Measurements from ENCODE around the gene APELA. TPM values are rescaled to one million over a fixed set of nuclear protein-coding genes. Genes with fewer than 3 reads are reported as not detected.
"Not testable (repeated sequence)": the region's sequence is repeated elsewhere in the genome, so short reads cannot be mapped to it uniquely, and the experiment has no call there.

The APELA gene
- total RNA-seq, 1 donor from 2014 or later = not detected

DNA sequence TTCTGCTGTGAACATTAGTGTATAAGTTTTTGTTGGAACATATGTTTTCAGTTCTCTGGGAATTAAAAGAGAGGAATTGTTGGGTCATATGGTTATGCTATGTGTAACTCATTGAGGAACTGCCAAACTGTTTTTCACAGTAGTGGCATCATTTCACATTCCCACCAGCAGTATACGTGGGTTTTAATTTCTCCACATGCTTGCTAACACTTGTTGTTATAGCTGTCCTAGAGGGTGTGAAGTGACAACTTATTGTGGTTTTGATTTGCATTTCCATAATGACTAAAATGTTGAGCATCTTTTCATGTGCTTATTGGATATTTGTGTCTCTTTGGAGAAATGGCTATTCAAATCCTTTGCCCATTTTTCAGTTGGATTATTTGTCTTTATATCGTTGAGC is 13.7 kb downstream of the APELA start:
- intact Hi-C loops (cut with micrococcal nuclease) = no loop called here
- no peaks in the 10 kb centered on the region for H3K9me3 Mint-ChIP-seq
- H3K4me3 Mint-ChIP-seq = no peak overlapping the region
- H3K4me1 Mint-ChIP-seq (ENCODE audit: low read depth) = no peaks in the 10 kb centered on the region
- no peak overlapping the region for H3K27ac Mint-ChIP-seq
- H3K27me3 Mint-ChIP-seq (ENCODE audit: insufficient read depth) = peaks cover 8% of the 10 kb centered on the region
- no peak for DNase-seq (ENCODE audit: low spot score)
- H3K36me3 Mint-ChIP-seq (ENCODE audit: low read depth) = no peaks in the 10 kb centered on the region

DNA sequence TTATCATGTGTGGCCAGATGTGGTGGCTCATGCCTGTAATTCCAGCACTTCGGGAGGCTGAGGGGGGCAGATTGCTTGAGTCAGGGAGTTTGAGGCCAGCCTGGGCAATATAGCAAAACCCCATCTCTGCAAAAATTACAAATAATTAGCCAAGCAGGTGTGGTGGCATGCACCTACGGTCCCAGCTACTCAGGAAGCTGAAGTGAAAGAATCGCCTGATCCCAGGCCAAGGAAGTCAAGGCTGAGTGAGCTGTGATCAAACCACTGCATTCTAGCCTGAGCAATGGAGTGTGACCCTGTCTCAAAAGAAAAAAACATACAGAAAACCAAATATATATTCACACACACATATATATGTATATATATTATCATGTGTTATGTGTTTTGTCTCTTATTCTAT is 15.0 kb downstream of the APELA start:
- H3K4me1 Mint-ChIP-seq (ENCODE audit: low read depth) = no peaks in the 10 kb centered on the region
- intact Hi-C loops (cut with micrococcal nuclease) = no loop called here
- DNase-seq (ENCODE audit: low spot score) = no peak
- H3K27me3 Mint-ChIP-seq (ENCODE audit: insufficient read depth) = peaks cover 8% of the 10 kb centered on the region
- no peak overlapping the region for H3K4me3 Mint-ChIP-seq
- no peaks in the 10 kb centered on the region for H3K36me3 Mint-ChIP-seq (ENCODE audit: low read depth)
- no peaks in the 10 kb centered on the region for H3K9me3 Mint-ChIP-seq
- no peak overlapping the region for H3K27ac Mint-ChIP-seq

DNA sequence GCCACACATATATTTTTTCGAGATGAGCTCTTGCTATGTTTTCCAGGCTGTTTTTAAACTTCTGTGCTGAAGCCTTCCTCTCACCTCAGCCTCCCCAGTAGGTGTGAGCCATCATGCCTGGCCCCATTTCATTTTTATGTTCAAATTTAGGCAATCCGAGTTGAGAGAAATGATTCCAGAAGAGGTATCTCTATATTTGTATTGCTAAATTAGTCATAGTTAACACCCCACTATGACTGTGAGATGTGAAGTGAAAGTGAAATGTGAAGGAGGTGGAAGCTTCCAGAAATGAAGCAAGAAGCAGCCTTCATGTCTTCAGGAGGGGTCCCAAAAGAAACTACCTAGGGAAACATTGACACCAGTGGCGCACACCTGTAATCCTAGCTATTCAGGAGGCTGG is 17.7 kb downstream of the APELA start:
- Mint-ChIP-seq H3K4me3 (no peak overlapping the region), H3K27ac (no peak overlapping the region)

DNA sequence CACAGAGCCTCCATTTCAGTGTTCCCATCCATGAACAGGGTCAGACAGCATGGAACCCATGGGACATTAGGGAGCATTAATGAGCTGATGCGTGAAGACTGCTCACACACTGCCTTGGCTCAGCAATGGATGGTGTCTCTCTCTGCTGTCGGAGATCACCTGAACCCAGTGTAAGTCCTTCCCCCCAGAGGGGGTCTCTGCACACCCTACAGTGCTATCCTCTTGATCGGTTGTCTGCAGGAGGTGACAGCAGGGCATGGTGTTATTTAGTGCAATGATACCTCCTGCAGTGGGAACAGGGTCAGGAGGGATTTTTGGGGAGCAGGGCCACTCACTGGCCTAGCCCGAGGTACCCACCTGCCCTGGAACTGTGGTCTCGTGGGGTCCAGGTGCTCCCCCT is 25.6 kb downstream of the APELA start:
- H3K36me3 Mint-ChIP-seq (ENCODE audit: low read depth) = no peaks in the 10 kb centered on the region
- intact Hi-C loops (cut with micrococcal nuclease) = no loop called here
- H3K27me3 Mint-ChIP-seq (ENCODE audit: insufficient read depth) = no peaks in the 10 kb centered on the region

More for the DNA sequence above, 17.7 kb downstream of the APELA start:
- Mint-ChIP-seq H3K27me3 (ENCODE audit: insufficient read depth) (peaks cover 8% of the 10 kb centered on the region), H3K9me3 (no peaks in the 10 kb centered on the region), H3K36me3 (ENCODE audit: low read depth) (no peaks in the 10 kb centered on the region), H3K4me1 (ENCODE audit: low read depth) (no peaks in the 10 kb centered on the region)
- no peak for DNase-seq (ENCODE audit: low spot score)
- intact Hi-C loops (cut with micrococcal nuclease) = no loop called here

DNA sequence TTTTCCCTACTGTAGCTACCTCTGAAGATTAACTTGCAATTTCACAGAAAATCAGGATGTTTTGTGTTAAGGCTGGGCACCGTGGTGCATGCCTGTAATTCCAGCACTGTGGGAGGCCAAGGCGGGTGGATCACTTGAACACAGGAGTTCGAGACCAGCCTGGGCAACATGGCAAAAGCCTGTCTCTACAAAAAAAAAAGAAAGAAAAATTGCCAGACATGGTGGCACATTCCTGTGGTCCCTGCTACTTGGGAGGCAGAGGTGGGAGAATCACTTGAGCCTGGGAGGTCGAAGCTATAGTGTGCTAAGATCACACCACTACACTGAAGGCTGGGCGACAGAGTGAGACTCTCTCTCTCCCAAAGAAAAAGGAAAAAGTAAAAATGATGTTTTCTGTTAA is 27.4 kb downstream of the APELA start:
- Mint-ChIP-seq H3K4me3 (no peak overlapping the region), H3K36me3 (ENCODE audit: low read depth) (no peaks in the 10 kb centered on the region), H3K27ac (no peak overlapping the region), H3K27me3 (ENCODE audit: insufficient read depth) (no peaks in the 10 kb centered on the region), H3K9me3 (no peaks in the 10 kb centered on the region), H3K4me1 (ENCODE audit: low read depth) (no peaks in the 10 kb centered on the region)
- intact Hi-C loops (cut with micrococcal nuclease) = no loop called here
- no peak for DNase-seq (ENCODE audit: low spot score)

More for the DNA sequence above, 25.6 kb downstream of the APELA start:
- Mint-ChIP-seq H3K9me3 (no peaks in the 10 kb centered on the region), H3K4me1 (ENCODE audit: low read depth) (no peaks in the 10 kb centered on the region), H3K27ac (no peak overlapping the region), H3K4me3 (no peak overlapping the region)
- no peak for DNase-seq (ENCODE audit: low spot score)

DNA sequence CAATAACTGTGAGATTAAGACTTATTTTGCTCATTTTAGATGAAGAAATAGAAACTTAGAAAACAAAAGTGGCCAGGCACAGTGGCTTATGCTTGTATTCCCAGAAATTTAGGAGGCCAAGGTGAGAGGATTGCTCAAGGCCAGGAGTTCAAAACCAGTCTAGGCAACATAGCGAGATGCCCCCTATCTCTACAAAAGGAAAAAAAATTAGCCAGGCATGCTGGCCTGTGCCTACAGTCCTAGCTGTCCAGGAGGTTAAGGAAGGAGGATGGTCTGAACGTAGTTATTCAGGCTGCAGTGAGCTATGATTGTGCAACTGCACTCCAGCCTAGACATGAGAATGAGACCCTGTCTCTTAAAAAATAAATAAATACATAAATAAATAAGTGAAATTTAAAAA is 28.0 kb downstream of the APELA start:
- intact Hi-C loops (cut with micrococcal nuclease) = no loop called here
- H3K4me1 Mint-ChIP-seq (ENCODE audit: low read depth) = no peaks in the 10 kb centered on the region
- H3K4me3 Mint-ChIP-seq = no peak overlapping the region
- no peaks in the 10 kb centered on the region for H3K36me3 Mint-ChIP-seq (ENCODE audit: low read depth)
- no peak overlapping the region for H3K27ac Mint-ChIP-seq
- no peaks in the 10 kb centered on the region for H3K27me3 Mint-ChIP-seq (ENCODE audit: insufficient read depth)
- DNase-seq (ENCODE audit: low spot score) = no peak
- no peaks in the 10 kb centered on the region for H3K9me3 Mint-ChIP-seq

DNA sequence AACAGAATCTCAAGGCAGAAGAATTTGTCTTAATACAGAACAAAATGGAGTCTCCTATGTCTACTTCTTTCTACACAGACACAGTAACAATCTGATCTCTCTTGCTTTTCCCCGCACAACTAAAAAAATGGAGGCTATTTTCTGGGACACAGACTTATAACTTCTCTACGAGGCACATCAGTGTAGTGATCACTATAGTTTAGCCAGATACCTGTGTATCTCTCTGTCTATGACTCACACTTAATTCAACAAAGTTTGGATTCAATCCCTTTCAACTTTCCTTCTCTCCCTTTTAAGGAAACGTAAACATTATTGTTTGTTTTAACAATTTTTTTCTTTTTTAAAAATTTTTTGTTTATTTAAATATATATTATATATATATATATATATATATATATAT is 29.4 kb downstream of the APELA start:
- Mint-ChIP-seq H3K27me3 (ENCODE audit: insufficient read depth) (no peaks in the 10 kb centered on the region), H3K27ac (no peak overlapping the region), H3K4me3 (no peak overlapping the region), H3K9me3 (no peaks in the 10 kb centered on the region), H3K36me3 (ENCODE audit: low read depth) (no peaks in the 10 kb centered on the region), H3K4me1 (ENCODE audit: low read depth) (no peaks in the 10 kb centered on the region)
- intact Hi-C loops (cut with micrococcal nuclease) = no loop called here
- no peak for DNase-seq (ENCODE audit: low spot score)

DNA sequence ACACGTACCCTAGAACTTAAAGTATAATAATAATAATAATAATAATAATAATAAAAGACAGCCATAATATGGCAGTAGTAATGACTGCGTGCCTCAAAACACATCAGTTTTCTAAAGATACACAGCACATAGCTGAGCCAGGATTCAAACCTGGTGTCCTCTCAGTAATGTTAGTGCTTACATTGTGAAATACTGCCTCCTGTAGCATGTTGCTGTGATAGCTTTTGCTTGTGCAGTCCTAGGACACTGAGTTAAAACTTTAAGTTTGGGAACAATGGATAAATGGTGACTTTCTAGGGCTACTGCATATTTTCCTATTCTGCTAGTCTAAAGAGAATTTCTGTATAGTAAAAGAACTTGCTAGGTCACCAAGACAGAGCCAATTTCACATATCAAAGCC is 36.5 kb downstream of the APELA start:
- H3K4me1 Mint-ChIP-seq (ENCODE audit: low read depth); H3K4me3 Mint-ChIP-seq; H3K27me3 Mint-ChIP-seq (ENCODE audit: insufficient read depth); H3K36me3 Mint-ChIP-seq (ENCODE audit: low read depth); DNase-seq (ENCODE audit: low spot score); intact Hi-C loops (cut with micrococcal nuclease); H3K27ac Mint-ChIP-seq; H3K9me3 Mint-ChIP-seq: not testable (repeated sequence)

DNA sequence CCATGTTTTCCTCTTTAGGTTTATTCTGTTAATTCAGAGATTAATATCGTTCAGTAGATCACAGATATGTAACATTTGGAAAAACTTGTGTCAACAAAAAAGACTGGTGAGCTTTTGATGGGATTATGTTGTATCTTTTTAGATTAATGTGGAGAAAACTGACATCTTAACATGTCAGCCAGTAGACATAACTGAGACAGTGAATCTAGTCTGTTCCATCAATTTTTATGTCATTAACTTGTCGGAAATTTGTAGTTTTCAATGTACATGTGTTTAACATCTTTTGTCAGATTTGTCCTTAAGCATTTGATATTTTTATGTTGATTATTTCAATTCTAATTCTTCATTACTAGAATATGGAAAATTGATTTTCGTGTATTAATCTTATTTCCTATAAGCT is 42.0 kb downstream of the APELA start:
- Mint-ChIP-seq H3K4me1 (ENCODE audit: low read depth) (no peaks in the 10 kb centered on the region), H3K4me3 (no peak overlapping the region), H3K27me3 (ENCODE audit: insufficient read depth) (no peaks in the 10 kb centered on the region), H3K9me3 (no peaks in the 10 kb centered on the region), H3K27ac (no peak overlapping the region), H3K36me3 (ENCODE audit: low read depth) (no peaks in the 10 kb centered on the region)
- DNase-seq (ENCODE audit: low spot score) = no peak
- intact Hi-C loops (cut with micrococcal nuclease) = no loop called here

DNA sequence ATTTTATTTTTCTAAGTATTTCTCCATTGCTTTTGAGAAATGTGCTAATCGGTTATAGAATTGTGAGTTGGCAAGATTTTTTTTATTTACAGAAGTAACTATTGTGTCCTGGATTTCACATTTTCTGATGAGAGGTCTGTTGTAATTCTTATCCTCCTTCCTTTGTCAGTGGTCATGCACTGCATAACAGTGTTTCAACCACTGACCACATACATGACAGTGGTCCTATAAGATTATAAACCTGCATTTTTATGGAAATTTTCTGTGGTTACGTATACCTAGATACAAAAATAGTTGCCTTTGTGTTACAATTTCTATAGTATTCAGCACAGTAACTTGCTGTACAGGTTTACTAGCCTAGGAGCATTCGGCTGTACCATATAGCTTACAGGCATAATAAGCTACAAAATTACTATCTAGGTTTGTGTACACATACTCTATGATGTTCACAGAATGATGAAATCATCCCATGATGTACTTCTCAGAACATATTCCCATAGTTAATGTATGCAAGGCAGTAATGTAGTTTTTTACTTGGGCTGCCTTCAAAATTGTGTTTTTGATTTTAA is 47.8 kb downstream of the APELA start:
- Mint-ChIP-seq H3K27me3 (ENCODE audit: insufficient read depth) (peaks cover 2% of the 10 kb centered on the region), H3K4me3 (no peak overlapping the region), H3K4me1 (ENCODE audit: low read depth) (no peaks in the 10 kb centered on the region), H3K27ac (no peak overlapping the region), H3K9me3 (no peaks in the 10 kb centered on the region), H3K36me3 (ENCODE audit: low read depth) (no peaks in the 10 kb centered on the region)
- intact Hi-C loops (cut with micrococcal nuclease) = no loop called here
- DNase-seq (ENCODE audit: low spot score) = no peak

DNA sequence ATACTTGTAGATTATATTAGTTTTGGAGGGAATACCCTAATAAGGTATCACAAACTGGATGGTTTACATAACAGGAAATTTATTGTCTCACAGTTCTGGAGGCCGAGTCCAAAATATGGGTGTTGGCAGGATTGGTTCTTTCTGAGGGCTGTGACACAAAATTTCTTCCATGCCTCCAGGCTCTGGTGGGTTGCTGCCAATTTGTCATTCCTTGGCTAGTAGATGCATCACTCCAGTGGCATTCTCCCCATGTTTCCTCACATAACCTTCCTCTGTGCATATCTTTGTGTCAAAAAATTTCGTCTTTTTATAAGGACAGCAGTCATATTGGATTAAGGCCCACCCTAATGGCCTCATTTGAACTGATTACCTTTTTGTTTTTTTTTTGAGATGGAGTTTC is 49.3 kb downstream of the APELA start:
- no peak overlapping the region for H3K4me3 Mint-ChIP-seq
- no peaks in the 10 kb centered on the region for H3K36me3 Mint-ChIP-seq (ENCODE audit: low read depth)
- H3K27me3 Mint-ChIP-seq (ENCODE audit: insufficient read depth) = peaks cover 2% of the 10 kb centered on the region
- no peaks in the 10 kb centered on the region for H3K4me1 Mint-ChIP-seq (ENCODE audit: low read depth)
- H3K9me3 Mint-ChIP-seq = no peaks in the 10 kb centered on the region
- intact Hi-C loops (cut with micrococcal nuclease) = no loop called here
- DNase-seq (ENCODE audit: low spot score) = no peak
- no peak overlapping the region for H3K27ac Mint-ChIP-seq

DNA sequence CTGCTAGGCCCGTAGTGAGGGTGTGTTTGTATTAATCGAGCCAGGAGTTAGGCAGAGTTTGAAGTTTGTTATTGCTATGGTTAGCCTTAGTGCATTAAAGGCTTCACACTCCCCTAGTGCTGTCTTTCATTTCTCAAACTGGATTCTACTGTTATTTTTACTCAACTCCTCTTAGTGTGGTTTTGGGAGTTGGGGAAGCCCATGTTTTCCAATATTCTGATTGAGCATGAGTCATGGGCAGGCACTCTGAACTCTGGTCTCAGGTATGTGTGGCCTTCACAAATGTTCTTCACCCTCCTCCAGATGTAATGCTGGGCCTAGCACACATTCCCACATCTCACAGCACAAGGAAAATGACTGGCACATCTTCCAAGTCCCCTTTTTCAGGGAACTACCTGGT is 50.1 kb downstream of the APELA start:
- intact Hi-C loops (cut with micrococcal nuclease); H3K27ac Mint-ChIP-seq; DNase-seq (ENCODE audit: low spot score); H3K9me3 Mint-ChIP-seq; H3K36me3 Mint-ChIP-seq (ENCODE audit: low read depth); H3K4me3 Mint-ChIP-seq; H3K27me3 Mint-ChIP-seq (ENCODE audit: insufficient read depth); H3K4me1 Mint-ChIP-seq (ENCODE audit: low read depth): not testable (repeated sequence)

DNA sequence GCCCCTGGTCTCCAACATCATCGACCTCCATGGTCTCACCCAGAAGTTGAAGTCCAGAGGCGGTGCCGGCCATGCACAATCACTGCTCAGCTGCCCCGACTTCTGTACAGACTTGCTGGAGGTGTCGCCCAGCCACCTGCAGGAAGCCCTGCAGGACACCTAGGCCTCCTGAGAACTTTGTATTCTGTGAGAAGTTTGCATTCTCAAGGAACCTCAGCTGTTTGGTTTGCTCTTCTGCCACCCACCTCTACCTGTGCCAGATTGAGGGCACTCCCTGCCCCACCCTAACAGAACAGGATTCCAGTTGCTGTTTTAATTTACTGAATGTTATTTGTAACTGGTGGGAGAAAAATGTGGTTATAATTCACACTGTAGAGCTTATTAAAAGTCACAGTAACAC is 53.7 kb downstream of the APELA start:
- no peak for DNase-seq (ENCODE audit: low spot score)
- Mint-ChIP-seq H3K4me3 (no peak overlapping the region), H3K36me3 (ENCODE audit: low read depth) (no peaks in the 10 kb centered on the region), H3K27ac (no peak overlapping the region), H3K27me3 (ENCODE audit: insufficient read depth) (peaks cover 4% of the 10 kb centered on the region), H3K4me1 (ENCODE audit: low read depth) (no peaks in the 10 kb centered on the region), H3K9me3 (no peaks in the 10 kb centered on the region)
- intact Hi-C loops (cut with micrococcal nuclease) = no loop called here

DNA sequence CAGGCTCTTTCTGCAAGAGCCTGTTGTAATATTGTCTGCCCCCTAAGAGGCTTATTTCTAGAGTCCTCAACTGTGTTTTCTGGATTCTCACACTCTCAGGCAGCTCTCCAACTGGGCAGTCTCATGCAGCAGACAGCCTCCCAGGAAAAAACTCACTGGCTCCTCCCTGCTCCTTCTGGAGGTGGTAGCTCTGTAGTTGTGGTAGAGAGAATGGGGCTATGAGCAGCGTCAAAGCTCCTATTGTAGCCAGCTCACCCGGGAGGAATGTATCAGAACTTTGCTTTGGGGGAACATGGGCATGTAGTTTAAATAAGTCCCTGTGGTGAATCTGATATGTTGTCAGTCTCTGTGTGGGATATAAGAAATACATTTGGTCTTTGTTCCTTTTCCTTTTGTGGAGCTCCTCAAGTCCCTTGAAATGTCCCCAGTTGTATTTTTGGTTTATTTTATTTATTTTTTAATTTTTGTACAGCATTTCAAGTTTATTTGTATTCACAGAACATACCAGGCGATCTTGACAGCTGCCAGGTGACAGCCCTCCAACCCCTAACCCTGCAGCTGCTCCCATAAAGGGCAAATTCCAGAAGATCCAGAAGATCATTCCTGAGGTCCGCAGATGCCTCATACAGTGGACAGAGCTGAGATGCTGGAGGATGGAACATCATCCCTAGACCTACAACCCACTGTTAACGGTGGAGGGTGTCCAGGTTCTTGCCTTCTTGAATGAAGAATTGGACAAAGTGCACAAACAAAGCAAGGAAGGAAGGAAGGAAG is 54.8 kb downstream of the APELA start:
- intact Hi-C loops (cut with micrococcal nuclease) = no loop called here
- H3K27ac Mint-ChIP-seq = no peak overlapping the region
- no peaks in the 10 kb centered on the region for H3K9me3 Mint-ChIP-seq
- H3K36me3 Mint-ChIP-seq (ENCODE audit: low read depth) = no peaks in the 10 kb centered on the region
- no peaks in the 10 kb centered on the region for H3K4me1 Mint-ChIP-seq (ENCODE audit: low read depth)
- no peak for DNase-seq (ENCODE audit: low spot score)
- H3K27me3 Mint-ChIP-seq (ENCODE audit: insufficient read depth) = peaks cover 4% of the 10 kb centered on the region
- H3K4me3 Mint-ChIP-seq = no peak overlapping the region
